OCI-LY7 (cell line): ENCODE data around the gene RFX5. TPM values are rescaled to one million over a fixed set of nuclear protein-coding genes. Genes with fewer than 3 reads are reported as not detected.

Source experiments
- BruUV-seq: library from RNA; stranded (reverse); fragments of 400-500 nt; replicated peaks from 2 replicates; lab custom pipeline; 2021; lab: Mats Ljungman, UMichigan
- CTCF ChIA-PET: fragments of 300-600 bp; sonication (Branson Sonifier 250); formaldehyde crosslinking; loops from one replicate; lab custom pipeline; 2022; ENCODE audit warnings: antibody characterized with exemption; ENCODE audit not compliant: unreplicated experiment; lab: Charles Lee
- POLR2A ChIA-PET: fragments of 300-600 bp; sonication (Branson Sonifier 250); formaldehyde crosslinking; loops from one replicate; lab custom pipeline; 2022; ENCODE audit warnings: antibody characterized with exemption; lab: Charles Lee
- DNase-seq: peaks from one replicate; pipeline ENCODE4 v3.0.0-alpha.2; 2015; ENCODE audit warnings: low spot score
- H2AFZ ChIP-seq: fragments of 200-600 bp; sonication (generic), shearing (Covaris generic); 2 replicates; pipeline ENCODE4 v1.6.1; 2014; ENCODE audit warnings: mild to moderate bottlenecking, antibody characterized with exemption, low read length, moderate library complexity
- H3K27ac ChIP-seq: fragments of 200-600 bp; sonication (generic); 2 replicates; pipeline ENCODE4 v1.5.1; 2014; ENCODE audit warnings: mixed run types, low read depth, mild to moderate bottlenecking, moderate library complexity, low read length, inconsistent platforms; ENCODE audit not compliant: poor library complexity, severe bottlenecking
- H3K36me3 ChIP-seq: fragments of 200-600 bp; sonication (generic); 2 replicates; pipeline ENCODE4 v1.6.1; 2014; ENCODE audit warnings: mild to moderate bottlenecking, antibody characterized with exemption, low read length, moderate library complexity, mixed read lengths; ENCODE audit not compliant: insufficient read depth
- H3K4me1 ChIP-seq: fragments of 200-600 bp; sonication (generic); 2 replicates; pipeline ENCODE4 v1.5.1; 2014; ENCODE audit warnings: mild to moderate bottlenecking, low read length; ENCODE audit not compliant: insufficient read depth, poor library complexity, severe bottlenecking
- H3K4me2 ChIP-seq: fragments of 200-600 bp; sonication (generic); 2 replicates; pipeline ENCODE4 v1.6.1; 2014; ENCODE audit warnings: mild to moderate bottlenecking, low read length
- H3K4me3 ChIP-seq: fragments of 200-600 bp; sonication (generic); 2 replicates; pipeline ENCODE4 v1.5.1; 2014; ENCODE audit warnings: mild to moderate bottlenecking, low read depth, low read length; ENCODE audit not compliant: poor library complexity, severe bottlenecking
- H3K79me2 ChIP-seq: fragments of 200-600 bp; sonication (generic); 2 replicates; pipeline ENCODE4 v1.6.1; 2016; ENCODE audit warnings: low read depth, mild to moderate bottlenecking, low read length, moderate library complexity, mixed read lengths; ENCODE audit not compliant: insufficient read depth
- H3K9me2 ChIP-seq: fragments of 200-600 bp; sonication (generic); 2 replicates; pipeline ENCODE4 v1.6.1; 2016; ENCODE audit warnings: mild to moderate bottlenecking, low read length, mixed read lengths; ENCODE audit not compliant: insufficient read depth
- H3K9me3 ChIP-seq: fragments of 200-600 bp; sonication (generic); 2 replicates; pipeline ENCODE4 v1.6.1; 2014; ENCODE audit warnings: mild to moderate bottlenecking, mixed run types, low read length, mixed read lengths
- H4K20me1 ChIP-seq: fragments of 200-600 bp; sonication (generic); 2 replicates; pipeline ENCODE4 v1.6.1; 2014; ENCODE audit warnings: mild to moderate bottlenecking, antibody characterized with exemption, low read length, moderate library complexity, mixed read lengths; ENCODE audit not compliant: insufficient read depth
- EZH2phosphoT487 ChIP-seq: fragments of 200-600 bp; sonication (generic); IDR thresholded peaks from 2 replicates; pipeline ENCODE4 v1.6.1; 2018; ENCODE audit warnings: low read depth, borderline replicate concordance, mild to moderate bottlenecking, mixed run types, antibody characterized with exemption, low read length, moderate library complexity, mixed read lengths
- intact Hi-C: fragments of 100-400 bp; cut with micrococcal nuclease; formaldehyde crosslinking; loops from one replicate; pipeline ENCODE4 v1.10.0; 2022; ENCODE audit not compliant: unreplicated experiment
- total RNA-seq, 2 experiments: library from RNA; depleted of rRNA in 1 of 2; stranded (reverse); fragments of >200 nt in 1 of 2; shearing (Covaris generic) in 1 of 2; gene quantifications; 2 replicates each; pipeline ENCODE4 v1.2.3, GENCODE V29; 2014 to 2022
- TF ChIP-seq, protein P1 (sequence below): fragments of 200-600 bp; sonication (generic); conservative IDR thresholded peaks from 2 replicates; pipeline ENCODE4 v1.5.1; 2014; ENCODE audit warnings: mild to moderate bottlenecking, antibody characterized with exemption, low read length, moderate library complexity, mixed read lengths

Gene RFX5
- total RNA-seq, 2 experiments from 2014 or later, result 99.7 to 115 TPM

DNA sequence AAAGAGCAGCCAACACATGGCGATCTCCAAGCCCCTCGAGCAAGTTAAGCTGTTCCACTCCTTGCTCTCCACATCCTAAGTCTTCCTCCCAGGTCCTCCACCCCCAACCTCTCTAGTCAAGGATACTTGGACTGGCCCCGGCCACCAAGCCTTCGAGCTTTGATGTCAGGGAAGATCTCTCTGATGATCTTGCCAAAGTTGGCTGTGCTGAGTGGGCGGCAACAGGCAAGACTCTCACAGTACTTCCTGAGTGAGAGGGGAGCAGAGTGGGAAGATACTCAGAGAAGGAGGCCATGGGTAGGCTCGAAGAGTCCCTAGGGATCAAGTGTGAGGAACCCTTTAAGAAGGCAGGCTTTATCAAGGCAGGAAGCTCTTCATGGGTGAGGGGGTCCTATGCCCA is 2.8 kb downstream of the RFX5 start:
- H3K79me2 ChIP-seq, result peaks cover 18% of the 10 kb centered on the region; the same call in 1 of the 2 replicates
- no peak for DNase-seq
- ChIA-PET POLR2A (interaction anchor here (1.3 to 1.8 kb wide), 2 partner anchors 11 to 17 kb away, joined by 3 to 4 read pairs; partner anchors contain the start of gene PI4KB), CTCF (no interaction called here)
- H3K9me2 ChIP-seq, result no peaks in the 10 kb centered on the region
- no peaks in the 10 kb centered on the region for H3K9me3 ChIP-seq
- H3K4me3 ChIP-seq, result no peak overlapping the region
- no TSS peak for BruUV-seq
- no peak overlapping the region for H3K27ac ChIP-seq
- intact Hi-C loops, result loop anchor here (5.0 kb wide), 1 partner anchor 247 kb away; no protein-coding TSS in a partner anchor
- peaks cover 33% of the 10 kb centered on the region for H3K4me1 ChIP-seq
- peaks cover 49% of the 10 kb centered on the region for H3K36me3 ChIP-seq
- no peaks in the 10 kb centered on the region for H4K20me1 ChIP-seq
- H2AFZ ChIP-seq, result no peak overlapping the region
- no peak overlapping the region for H3K4me2 ChIP-seq
- TF ChIP-seq EZH2phosphoT487, result no peak
- TF ChIP-seq, protein P1, sequence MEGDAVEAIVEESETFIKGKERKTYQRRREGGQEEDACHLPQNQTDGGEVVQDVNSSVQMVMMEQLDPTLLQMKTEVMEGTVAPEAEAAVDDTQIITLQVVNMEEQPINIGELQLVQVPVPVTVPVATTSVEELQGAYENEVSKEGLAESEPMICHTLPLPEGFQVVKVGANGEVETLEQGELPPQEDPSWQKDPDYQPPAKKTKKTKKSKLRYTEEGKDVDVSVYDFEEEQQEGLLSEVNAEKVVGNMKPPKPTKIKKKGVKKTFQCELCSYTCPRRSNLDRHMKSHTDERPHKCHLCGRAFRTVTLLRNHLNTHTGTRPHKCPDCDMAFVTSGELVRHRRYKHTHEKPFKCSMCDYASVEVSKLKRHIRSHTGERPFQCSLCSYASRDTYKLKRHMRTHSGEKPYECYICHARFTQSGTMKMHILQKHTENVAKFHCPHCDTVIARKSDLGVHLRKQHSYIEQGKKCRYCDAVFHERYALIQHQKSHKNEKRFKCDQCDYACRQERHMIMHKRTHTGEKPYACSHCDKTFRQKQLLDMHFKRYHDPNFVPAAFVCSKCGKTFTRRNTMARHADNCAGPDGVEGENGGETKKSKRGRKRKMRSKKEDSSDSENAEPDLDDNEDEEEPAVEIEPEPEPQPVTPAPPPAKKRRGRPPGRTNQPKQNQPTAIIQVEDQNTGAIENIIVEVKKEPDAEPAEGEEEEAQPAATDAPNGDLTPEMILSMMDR, result no peak

DNA sequence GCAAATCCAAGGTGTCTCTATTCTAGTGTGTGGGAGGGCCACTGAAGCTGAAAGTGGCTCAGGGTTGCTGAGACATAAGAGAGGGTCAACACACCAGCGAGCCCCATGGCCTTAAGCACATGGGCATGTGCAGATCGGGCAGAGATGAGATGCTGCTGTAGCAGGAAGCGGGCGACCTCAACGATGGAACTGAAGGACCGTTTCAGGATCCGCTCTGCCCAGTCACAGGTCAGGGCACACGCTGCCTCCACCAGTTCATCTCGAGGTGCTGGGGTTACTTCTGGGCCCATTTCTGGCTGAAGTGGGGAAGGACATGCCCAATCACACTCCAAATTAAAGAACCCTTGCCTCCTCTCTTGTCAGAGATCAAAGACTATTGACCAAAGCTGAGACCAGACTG is 3.5 kb downstream of the RFX5 start:
- no peaks in the 10 kb centered on the region for H3K9me2 ChIP-seq
- no peaks in the 10 kb centered on the region for H3K9me3 ChIP-seq
- no peak for DNase-seq
- H3K79me2 ChIP-seq, result peaks cover 18% of the 10 kb centered on the region; the same call in 1 of the 2 replicates
- ChIA-PET CTCF (no interaction called here), POLR2A (interaction anchor here (0.5 to 1.8 kb wide), 3 partner anchors 12 to 385 kb away, joined by 3 to 4 read pairs (median 3); partner anchors contain the start of gene PI4KB)
- H3K4me1 ChIP-seq, result peaks cover 33% of the 10 kb centered on the region
- peaks cover 49% of the 10 kb centered on the region for H3K36me3 ChIP-seq
- H3K4me2 ChIP-seq, result no peak overlapping the region
- TF ChIP-seq, protein P1, result no peak
- TF ChIP-seq EZH2phosphoT487, result no peak
- H4K20me1 ChIP-seq, result no peaks in the 10 kb centered on the region
- no TSS peak for BruUV-seq
- H2AFZ ChIP-seq, result no peak overlapping the region
- H3K4me3 ChIP-seq, result no peak overlapping the region
- no peak overlapping the region for H3K27ac ChIP-seq
- intact Hi-C loops, result loop anchor here (5.0 kb wide), 1 partner anchor 246 kb away; no protein-coding TSS in a partner anchor

DNA sequence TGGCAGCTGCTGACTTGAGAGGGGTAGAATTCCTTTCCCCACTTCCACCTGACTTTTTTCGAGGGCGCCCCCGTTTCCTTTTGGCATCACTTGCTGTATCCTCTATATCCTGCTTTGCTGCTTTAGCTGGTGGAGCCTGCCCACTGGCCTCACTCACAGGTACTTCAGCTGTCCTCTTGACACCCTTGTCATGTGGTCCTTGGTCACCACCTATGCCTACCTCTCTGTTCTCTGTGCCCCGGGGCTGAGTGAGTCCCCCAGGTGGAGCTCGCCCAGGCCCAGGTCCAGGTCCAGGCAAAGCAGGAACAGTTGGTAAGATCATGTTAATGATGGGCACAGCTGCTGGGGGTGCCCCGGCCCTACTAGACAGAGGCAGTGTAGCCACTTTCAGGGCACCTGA is 4.5 kb downstream of the RFX5 start:
- ChIA-PET CTCF (interaction anchor here (0.6 kb wide), 1 partner anchor 15 kb away, joined by 3 read pairs; the partner anchor contains the start of gene PI4KB), POLR2A (no interaction called here)
- no peak for TF ChIP-seq EZH2phosphoT487
- TF ChIP-seq, protein P1, result no peak
- Histone ChIP-seq H3K27ac (no peak overlapping the region), H3K9me2 (no peaks in the 10 kb centered on the region), H3K4me2 (no peak overlapping the region), H4K20me1 (no peaks in the 10 kb centered on the region), H3K79me2 (peaks cover 18% of the 10 kb centered on the region; the same call in 1 of the 2 replicates), H3K36me3 (peaks cover 49% of the 10 kb centered on the region), H3K4me3 (no peak overlapping the region), H2AFZ (no peak overlapping the region), H3K9me3 (no peaks in the 10 kb centered on the region), H3K4me1 (peaks cover 24% of the 10 kb centered on the region)
- no TSS peak for BruUV-seq
- no peak for DNase-seq
- intact Hi-C loops, result loop anchor here (5.0 kb wide), 1 partner anchor 245 kb away; no protein-coding TSS in a partner anchor
